ENCODE measurements around the gene RAB35. TPM values are rescaled to one million over a fixed set of nuclear protein-coding genes. Genes with fewer than 3 reads are reported as not detected.

The RAB35 gene
- polyA plus RNA-seq, 1 of the 3 experiments (the other 2 are of a cell fraction) = 41.8 TPM

DNA sequence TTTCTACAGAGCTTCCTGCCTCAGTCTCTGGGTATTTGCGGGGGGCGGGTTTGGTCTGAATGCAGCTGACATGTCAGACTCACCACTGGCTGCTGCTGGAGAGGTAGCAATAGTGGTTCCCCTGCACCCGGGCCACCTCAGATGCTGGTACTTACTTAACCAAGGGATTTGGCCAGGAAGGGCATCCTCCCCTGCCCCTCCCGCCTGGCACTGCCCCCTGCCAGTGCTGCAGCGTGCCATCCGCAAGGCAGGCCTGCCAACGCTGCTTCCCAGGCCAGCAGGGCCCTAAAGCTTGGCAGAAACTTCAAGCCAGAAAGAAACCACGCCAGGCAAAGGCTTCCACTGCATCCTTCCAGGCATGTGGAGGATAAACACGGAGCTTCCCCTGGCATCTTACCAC lies 22.1 kb downstream of the RAB35 start:
- Histone ChIP-seq H3K4me2 (no peak overlapping the region), H2AFZ (ENCODE audit: low read depth) (no peak overlapping the region), H3F3A (replicated peaks; ENCODE audit: insufficient read depth) (no peaks in the 10 kb centered on the region), H3K36me3 (replicated peaks in 1 of 2; ENCODE audit: control insufficient read depth in 1 of 2, insufficient read depth in 2 of 2, low read length in 1 of 2) (peaks cover 0 to 42% of the 10 kb centered on the region in 2 experiments), H3K9me2 (no peaks in the 10 kb centered on the region), H3K27me3 (ENCODE audit: insufficient read depth) (no peaks in the 10 kb centered on the region), H3K79me2 (ENCODE audit: insufficient read depth) (peaks cover 12% of the 10 kb centered on the region; the same call in 1 of the 2 replicates), H3K9me3 (no peaks in the 10 kb centered on the region), H3K9ac (no peak overlapping the region), H3K27ac (ENCODE audit: low read depth in 2 of 2, low read length in 1 of 2) (peak overlapping the region in 1 of 2 experiments; percentile 96; a peak in 2 of 4 replicates), H4K20me1 (ENCODE audit: insufficient read depth) (peaks cover 6% of the 10 kb centered on the region), H3K4me3 (ENCODE audit: low read depth in 2 of 2, low read length in 1 of 2) (no peak overlapping the region), H3K4me1 (ENCODE audit: control insufficient read depth in 1 of 2, insufficient read depth in 2 of 2, low read depth in 1 of 2, low read length in 1 of 2) (peaks cover 0 to 51% of the 10 kb centered on the region in 2 experiments; a peak in 1 of 4 replicates)
- TF ChIP-seq, protein P1, sequence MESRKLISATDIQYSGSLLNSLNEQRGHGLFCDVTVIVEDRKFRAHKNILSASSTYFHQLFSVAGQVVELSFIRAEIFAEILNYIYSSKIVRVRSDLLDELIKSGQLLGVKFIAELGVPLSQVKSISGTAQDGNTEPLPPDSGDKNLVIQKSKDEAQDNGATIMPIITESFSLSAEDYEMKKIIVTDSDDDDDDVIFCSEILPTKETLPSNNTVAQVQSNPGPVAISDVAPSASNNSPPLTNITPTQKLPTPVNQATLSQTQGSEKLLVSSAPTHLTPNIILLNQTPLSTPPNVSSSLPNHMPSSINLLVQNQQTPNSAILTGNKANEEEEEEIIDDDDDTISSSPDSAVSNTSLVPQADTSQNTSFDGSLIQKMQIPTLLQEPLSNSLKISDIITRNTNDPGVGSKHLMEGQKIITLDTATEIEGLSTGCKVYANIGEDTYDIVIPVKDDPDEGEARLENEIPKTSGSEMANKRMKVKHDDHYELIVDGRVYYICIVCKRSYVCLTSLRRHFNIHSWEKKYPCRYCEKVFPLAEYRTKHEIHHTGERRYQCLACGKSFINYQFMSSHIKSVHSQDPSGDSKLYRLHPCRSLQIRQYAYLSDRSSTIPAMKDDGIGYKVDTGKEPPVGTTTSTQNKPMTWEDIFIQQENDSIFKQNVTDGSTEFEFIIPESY (IDR thresholded peaks at IDR 0.05; ENCODE audit: borderline replicate concordance, low read depth) = no peak
- TF ChIP-seq, protein P2, sequence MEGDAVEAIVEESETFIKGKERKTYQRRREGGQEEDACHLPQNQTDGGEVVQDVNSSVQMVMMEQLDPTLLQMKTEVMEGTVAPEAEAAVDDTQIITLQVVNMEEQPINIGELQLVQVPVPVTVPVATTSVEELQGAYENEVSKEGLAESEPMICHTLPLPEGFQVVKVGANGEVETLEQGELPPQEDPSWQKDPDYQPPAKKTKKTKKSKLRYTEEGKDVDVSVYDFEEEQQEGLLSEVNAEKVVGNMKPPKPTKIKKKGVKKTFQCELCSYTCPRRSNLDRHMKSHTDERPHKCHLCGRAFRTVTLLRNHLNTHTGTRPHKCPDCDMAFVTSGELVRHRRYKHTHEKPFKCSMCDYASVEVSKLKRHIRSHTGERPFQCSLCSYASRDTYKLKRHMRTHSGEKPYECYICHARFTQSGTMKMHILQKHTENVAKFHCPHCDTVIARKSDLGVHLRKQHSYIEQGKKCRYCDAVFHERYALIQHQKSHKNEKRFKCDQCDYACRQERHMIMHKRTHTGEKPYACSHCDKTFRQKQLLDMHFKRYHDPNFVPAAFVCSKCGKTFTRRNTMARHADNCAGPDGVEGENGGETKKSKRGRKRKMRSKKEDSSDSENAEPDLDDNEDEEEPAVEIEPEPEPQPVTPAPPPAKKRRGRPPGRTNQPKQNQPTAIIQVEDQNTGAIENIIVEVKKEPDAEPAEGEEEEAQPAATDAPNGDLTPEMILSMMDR (IDR thresholded peaks at IDR 0.05) = no peak
- no peak for TF ChIP-seq RFX5 (IDR thresholded peaks at IDR 0.05; ENCODE audit: low read length)
- TF ChIP-seq GABPA (IDR thresholded peaks at IDR 0.05; ENCODE audit: low read depth) = no peak
- no peak for TF ChIP-seq TAF1 (IDR thresholded peaks at IDR 0.05; ENCODE audit: borderline replicate concordance, low read depth, low read length)
- TF ChIP-seq EZH2phosphoT487 (IDR thresholded peaks at IDR 0.05; ENCODE audit: borderline replicate concordance, low read depth) = no peak
- TF ChIP-seq MEF2A (IDR thresholded peaks at IDR 0.05; ENCODE audit: borderline replicate concordance, low read depth) = no peak
- TF ChIP-seq, protein P3, sequence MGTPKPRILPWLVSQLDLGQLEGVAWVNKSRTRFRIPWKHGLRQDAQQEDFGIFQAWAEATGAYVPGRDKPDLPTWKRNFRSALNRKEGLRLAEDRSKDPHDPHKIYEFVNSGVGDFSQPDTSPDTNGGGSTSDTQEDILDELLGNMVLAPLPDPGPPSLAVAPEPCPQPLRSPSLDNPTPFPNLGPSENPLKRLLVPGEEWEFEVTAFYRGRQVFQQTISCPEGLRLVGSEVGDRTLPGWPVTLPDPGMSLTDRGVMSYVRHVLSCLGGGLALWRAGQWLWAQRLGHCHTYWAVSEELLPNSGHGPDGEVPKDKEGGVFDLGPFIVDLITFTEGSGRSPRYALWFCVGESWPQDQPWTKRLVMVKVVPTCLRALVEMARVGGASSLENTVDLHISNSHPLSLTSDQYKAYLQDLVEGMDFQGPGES (IDR thresholded peaks at IDR 0.05; ENCODE audit: low read depth, low read length) = no peak
- TF ChIP-seq POLR2AphosphoS5 (IDR thresholded peaks at IDR 0.05; ENCODE audit: low read depth, low read length) = no peak
- CTCF ChIA-PET = interaction anchor here (0.7 to 2.3 kb wide), 4 partner anchors 13 to 273 kb away, joined by 3 to 7 read pairs (median 3); partner anchors contain the start of gene SIRT4
- peak; percentile 47 for DNase-seq
- 67% methylated on average over 4 of the region's 9 CpGs for WGBS (ENCODE audit: low lambda C conversion rate)
- POLR2A ChIA-PET = interaction anchor here (1.3 to 1.7 kb wide), 2 partner anchors 8 to 10 kb away, joined by 4 to 5 read pairs; no protein-coding TSS in a partner anchor

Data from SK-N-SH (cell line).